Astrocyte (in vitro differentiated cells and primary cell): ENCODE results near the gene CSTF2. TPM values are rescaled to one million over a fixed set of nuclear protein-coding genes. Genes with fewer than 3 reads are reported as not detected.

ENCODE experiments used
- DNase-seq: peaks from one replicate; pipeline ENCODE4 v3.0.0-alpha.2; 2010; ENCODE audit warnings: low read depth
- FAIRE-seq: peaks from 2 replicates; lab custom pipeline; 2011; peaks lifted over from hg19 to GRCh38; lab: Jason Lieb, UNC
- H2AFZ ChIP-seq: 2 replicates; pipeline ENCODE4 v1.6.0; 2012; ENCODE audit warnings: low read depth, low read length, inconsistent platforms
- H3K27ac ChIP-seq: 2 replicates; pipeline ENCODE4 v1.5.1; 2011; ENCODE audit warnings: low read depth, low read length, inconsistent platforms
- H3K27me3 ChIP-seq: 2 replicates; pipeline ENCODE4 v1.6.0; 2011; ENCODE audit warnings: low read length, inconsistent platforms; ENCODE audit not compliant: insufficient read depth
- H3K36me3 ChIP-seq: 2 replicates; pipeline ENCODE4 v1.5.1; 2011; ENCODE audit warnings: low read length, inconsistent platforms; ENCODE audit not compliant: insufficient read depth
- H3K4me1 ChIP-seq: 2 replicates; pipeline ENCODE4 v1.5.1; 2011; ENCODE audit warnings: low read length, inconsistent platforms; ENCODE audit not compliant: insufficient read depth
- H3K4me2 ChIP-seq: 2 replicates; pipeline ENCODE4 v1.6.0; 2012; ENCODE audit warnings: low read length, inconsistent platforms
- H3K4me3 ChIP-seq: 2 replicates; pipeline ENCODE4 v1.5.1; 2011; ENCODE audit warnings: low read depth, mild to moderate bottlenecking, low read length, inconsistent platforms; ENCODE audit not compliant: insufficient read depth
- H3K79me2 ChIP-seq: 2 replicates; pipeline ENCODE4 v1.6.0; 2012; ENCODE audit warnings: mild to moderate bottlenecking, low read length, inconsistent platforms; ENCODE audit not compliant: insufficient read depth
- H3K9ac ChIP-seq: 2 replicates; pipeline ENCODE4 v1.6.0; 2012; ENCODE audit warnings: mild to moderate bottlenecking, low read length, inconsistent platforms
- H3K9me3 ChIP-seq: 2 replicates; pipeline ENCODE4 v1.5.1; 2012; ENCODE audit warnings: low read depth, mild to moderate bottlenecking, low read length, inconsistent platforms; ENCODE audit not compliant: insufficient read depth
- H4K20me1 ChIP-seq: 2 replicates; pipeline ENCODE4 v1.6.0; 2012; ENCODE audit warnings: low read length, inconsistent platforms; ENCODE audit not compliant: insufficient read depth
- H3K27ac Mint-ChIP-seq: one replicate; pipeline ENCODE4 v1.8.0; 2021; ENCODE audit warnings: mild to moderate bottlenecking, mixed read lengths; ENCODE audit not compliant: unreplicated experiment
- H3K27me3 Mint-ChIP-seq: one replicate; pipeline ENCODE4 v1.8.0; 2021; ENCODE audit warnings: low read depth, mixed read lengths; ENCODE audit not compliant: unreplicated experiment
- H3K36me3 Mint-ChIP-seq: one replicate; pipeline ENCODE4 v1.8.0; 2021; ENCODE audit warnings: low read depth, mixed read lengths; ENCODE audit not compliant: unreplicated experiment
- H3K4me1 Mint-ChIP-seq: one replicate; pipeline ENCODE4 v1.8.0; 2021; ENCODE audit warnings: low read depth, mixed read lengths; ENCODE audit not compliant: unreplicated experiment
- H3K4me3 Mint-ChIP-seq: one replicate; pipeline ENCODE4 v1.8.0; 2021; ENCODE audit warnings: mild to moderate bottlenecking, moderate library complexity, mixed read lengths; ENCODE audit not compliant: unreplicated experiment
- H3K9me3 Mint-ChIP-seq: one replicate; pipeline ENCODE4 v1.8.0; 2021; ENCODE audit warnings: mild to moderate bottlenecking, mixed read lengths; ENCODE audit not compliant: unreplicated experiment
- EZH2 ChIP-seq: IDR thresholded peaks from 2 replicates; pipeline ENCODE4 v1.6.1; 2012; ENCODE audit warnings: mild to moderate bottlenecking, low read length, inconsistent platforms; ENCODE audit not compliant: insufficient read depth
- total RNA-seq: library from RNA; stranded (reverse); gene quantifications from 2 replicates; pipeline ENCODE4 v1.2.1, GENCODE V29; 2021
- TF ChIP-seq, protein P1 (sequence below): IDR thresholded peaks from 2 replicates; pipeline ENCODE4 v1.5.1; 2011; ENCODE audit warnings: low read depth, mild to moderate bottlenecking, inconsistent platforms, low read length, moderate library complexity; ENCODE audit not compliant: insufficient read depth

Gene CSTF2
- total RNA-seq, 1 donor from 2014 or later: 17.8 TPM

DNA sequence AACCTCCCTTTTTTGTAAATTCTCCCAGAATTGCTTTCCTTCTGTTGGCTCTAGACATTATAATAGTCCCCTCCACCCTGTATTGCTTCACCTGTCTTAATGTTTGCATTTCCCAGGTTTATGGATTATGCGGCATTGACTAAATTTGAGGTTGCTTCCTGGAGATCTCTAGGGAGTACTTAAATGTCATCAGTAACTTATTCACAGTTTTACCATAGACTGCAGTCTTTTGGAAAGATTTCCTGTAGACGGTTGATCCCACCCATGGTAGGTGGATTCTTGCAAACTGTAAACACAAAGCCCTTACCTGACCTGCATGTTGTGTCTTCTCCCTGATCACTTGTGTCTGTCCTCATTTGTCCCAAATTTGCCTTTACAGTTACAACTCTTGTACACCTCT is 60.2 kb downstream of the CSTF2 start:
- no peaks in the 10 kb centered on the region for H3K79me2 ChIP-seq
- H3K27ac ChIP-seq: no peak overlapping the region
- H3K36me3 ChIP-seq: no peaks in the 10 kb centered on the region
- H3K27me3 Mint-ChIP-seq: no peaks in the 10 kb centered on the region
- DNase-seq (no peak), FAIRE-seq (no peak)
- no peaks in the 10 kb centered on the region for H3K9me3 ChIP-seq
- peaks cover 4% of the 10 kb centered on the region for H3K4me1 Mint-ChIP-seq
- H4K20me1 ChIP-seq: no peaks in the 10 kb centered on the region
- H3K27me3 ChIP-seq: no peaks in the 10 kb centered on the region
- no peak for TF ChIP-seq EZH2
- TF ChIP-seq, protein P1, sequence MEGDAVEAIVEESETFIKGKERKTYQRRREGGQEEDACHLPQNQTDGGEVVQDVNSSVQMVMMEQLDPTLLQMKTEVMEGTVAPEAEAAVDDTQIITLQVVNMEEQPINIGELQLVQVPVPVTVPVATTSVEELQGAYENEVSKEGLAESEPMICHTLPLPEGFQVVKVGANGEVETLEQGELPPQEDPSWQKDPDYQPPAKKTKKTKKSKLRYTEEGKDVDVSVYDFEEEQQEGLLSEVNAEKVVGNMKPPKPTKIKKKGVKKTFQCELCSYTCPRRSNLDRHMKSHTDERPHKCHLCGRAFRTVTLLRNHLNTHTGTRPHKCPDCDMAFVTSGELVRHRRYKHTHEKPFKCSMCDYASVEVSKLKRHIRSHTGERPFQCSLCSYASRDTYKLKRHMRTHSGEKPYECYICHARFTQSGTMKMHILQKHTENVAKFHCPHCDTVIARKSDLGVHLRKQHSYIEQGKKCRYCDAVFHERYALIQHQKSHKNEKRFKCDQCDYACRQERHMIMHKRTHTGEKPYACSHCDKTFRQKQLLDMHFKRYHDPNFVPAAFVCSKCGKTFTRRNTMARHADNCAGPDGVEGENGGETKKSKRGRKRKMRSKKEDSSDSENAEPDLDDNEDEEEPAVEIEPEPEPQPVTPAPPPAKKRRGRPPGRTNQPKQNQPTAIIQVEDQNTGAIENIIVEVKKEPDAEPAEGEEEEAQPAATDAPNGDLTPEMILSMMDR: no peak
- H3K4me3 Mint-ChIP-seq: no peak overlapping the region
- H3K36me3 Mint-ChIP-seq: no peaks in the 10 kb centered on the region
- no peaks in the 10 kb centered on the region for H3K9me3 Mint-ChIP-seq
- H3K4me2 ChIP-seq: no peak overlapping the region
- no peaks in the 10 kb centered on the region for H3K4me1 ChIP-seq
- no peak overlapping the region for H3K4me3 ChIP-seq
- H2AFZ ChIP-seq: no peak overlapping the region
- H3K9ac ChIP-seq: no peak overlapping the region
- no peak overlapping the region for H3K27ac Mint-ChIP-seq

DNA sequence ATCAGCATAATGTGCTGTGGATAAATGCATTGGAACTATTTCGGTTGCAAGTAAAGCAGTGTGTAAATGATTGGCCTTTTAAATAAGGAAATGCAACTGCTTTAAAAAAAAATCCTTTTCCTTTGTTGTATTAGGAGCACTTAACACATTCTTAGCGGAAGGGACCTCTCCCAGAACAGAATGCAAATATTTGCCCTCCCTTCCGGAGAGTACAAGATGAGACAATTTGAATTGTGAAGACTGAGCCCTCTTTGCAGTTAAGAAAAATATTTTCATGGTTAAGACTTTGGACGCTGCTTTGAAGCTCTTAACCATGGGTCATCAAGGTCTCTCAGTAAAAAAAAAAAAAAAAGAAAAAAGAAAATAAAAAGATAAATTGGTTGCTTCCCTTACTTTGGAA is 63.5 kb downstream of the CSTF2 start:
- H3K27ac ChIP-seq: no peak overlapping the region
- no peaks in the 10 kb centered on the region for H4K20me1 ChIP-seq
- no peaks in the 10 kb centered on the region for H3K4me1 ChIP-seq
- Mint-ChIP-seq H3K4me3 (no peak overlapping the region), H3K27ac (no peak overlapping the region), H3K36me3 (no peaks in the 10 kb centered on the region), H3K4me1 (peaks cover 4% of the 10 kb centered on the region), H3K9me3 (no peaks in the 10 kb centered on the region), H3K27me3 (no peaks in the 10 kb centered on the region)
- TF ChIP-seq EZH2: no peak
- TF ChIP-seq, protein P1: no peak
- DNase-seq (no peak), FAIRE-seq (no peak)
- H3K4me2 ChIP-seq: no peak overlapping the region
- no peaks in the 10 kb centered on the region for H3K9me3 ChIP-seq
- no peak overlapping the region for H3K9ac ChIP-seq
- H2AFZ ChIP-seq: no peak overlapping the region
- H3K27me3 ChIP-seq: no peaks in the 10 kb centered on the region
- H3K79me2 ChIP-seq: no peaks in the 10 kb centered on the region
- H3K36me3 ChIP-seq: no peaks in the 10 kb centered on the region
- H3K4me3 ChIP-seq: no peak overlapping the region

Other genes with a start within 250 kb of the CSTF2 start
- not detected in 2 replicates for gene TNMD, start 235.5 kb upstream of the CSTF2 start, total RNA-seq
- 49.7 and 51.2 TPM in 2 replicates for gene TSPAN6, start 183.6 kb upstream of the CSTF2 start, total RNA-seq
- 39.3 and 50.1 TPM in 2 replicates for gene SRPX2, start 176.2 kb upstream of the CSTF2 start, total RNA-seq
- gene SYTL4, start 88.3 kb upstream of the CSTF2 start, total RNA-seq: 3.3 and 4.1 TPM in 2 replicates
- not detected in 2 replicates for gene NOX1, start 54.0 kb downstream of the CSTF2 start, total RNA-seq
- gene XKRX, start 108.5 kb downstream of the CSTF2 start, total RNA-seq: not detected in 2 replicates
- gene ARL13A, start 149.3 kb downstream of the CSTF2 start, total RNA-seq: not detected in 2 replicates
- 7.2 and 8.3 TPM in 2 replicates for gene TRMT2B, start 231.7 kb downstream of the CSTF2 start, total RNA-seq